ENCODE data around the gene RSAD1. TPM values are rescaled to one million over a fixed set of nuclear protein-coding genes. Genes with fewer than 3 reads are reported as not detected.

The RSAD1 gene
- total RNA-seq, 2 experiments from 2014 or later, result 44.6 to 44.7 TPM

GRCh38 chr17:50499721-50500120 is 21.1 kb downstream of the RSAD1 start:
- Mint-ChIP-seq H3K9me3 (no peaks in the 10 kb centered on the region), H3K27ac (no peak overlapping the region), H3K4me1 (ENCODE audit: low read depth) (no peaks in the 10 kb centered on the region), H3K27me3 (no peaks in the 10 kb centered on the region), H3K4me3 (no peak overlapping the region), H3K36me3 (ENCODE audit: low read depth) (no peaks in the 10 kb centered on the region)
- intact Hi-C loops (cut with DNase I, micrococcal nuclease), result no loop called here
- CTCF ChIA-PET, result no interaction called here
- no peak for TF ChIP-seq CTCF (IDR thresholded peaks at IDR 0.05)
- H3K4me1 ChIP-seq (ENCODE audit: insufficient read depth, low read length), result no peaks in the 10 kb centered on the region
- no peaks in the 10 kb centered on the region for H3K36me3 ChIP-seq (ENCODE audit: insufficient read depth, low read length)
- POLR2A ChIA-PET, result no interaction called here
- ATAC-seq (ENCODE audit: poor library complexity) (no peak), DNase-seq (no peak)
- H3K27me3 ChIP-seq (ENCODE audit: control insufficient read depth in 1 of 2, insufficient read depth in 2 of 2, low read length in 2 of 2), result peaks cover 0 to 5% of the 10 kb centered on the region in 2 experiments
- no peak overlapping the region for H3K4me3 ChIP-seq (ENCODE audit: low read length)
- no peaks in the 10 kb centered on the region for H3K9me3 ChIP-seq (ENCODE audit: control insufficient read depth in 1 of 2, insufficient read depth in 1 of 2, low read length in 2 of 2)
- no peak overlapping the region for H3K27ac ChIP-seq (ENCODE audit: low read depth in 1 of 2, low read length in 2 of 2)

- intact Hi-C loops (cut with DNase I, micrococcal nuclease), result no loop called here
- no peaks in the 10 kb centered on the region for H3K36me3 ChIP-seq (ENCODE audit: insufficient read depth, low read length)
- H3K27me3 ChIP-seq (ENCODE audit: control insufficient read depth in 1 of 2, insufficient read depth in 2 of 2, low read length in 2 of 2), result no peaks in the 10 kb centered on the region
- H3K9me3 ChIP-seq (ENCODE audit: control insufficient read depth in 1 of 2, insufficient read depth in 1 of 2, low read length in 2 of 2), result no peaks in the 10 kb centered on the region
- Mint-ChIP-seq H3K4me3 (no peak overlapping the region), H3K27ac (no peak overlapping the region), H3K9me3 (no peaks in the 10 kb centered on the region), H3K4me1 (ENCODE audit: low read depth) (no peaks in the 10 kb centered on the region), H3K27me3 (no peaks in the 10 kb centered on the region), H3K36me3 (ENCODE audit: low read depth) (no peaks in the 10 kb centered on the region)
- H3K27ac ChIP-seq (ENCODE audit: low read depth in 1 of 2, low read length in 2 of 2), result no peak overlapping the region
- DNase-seq, result peak in 6 of 14 experiments; percentile 23 to 49 (median 42)
- CTCF ChIA-PET, result interaction anchor here (0.7 to 2.0 kb wide), 4 partner anchors 10 to 23 kb away, joined by 3 to 9 read pairs (median 5); no protein-coding TSS in a partner anchor
- peak; percentile 53 for TF ChIP-seq CTCF (IDR thresholded peaks at IDR 0.05)
- H3K4me3 ChIP-seq (ENCODE audit: low read length), result no peak overlapping the region
- no peak for ATAC-seq (ENCODE audit: poor library complexity)
- POLR2A ChIA-PET, result no interaction called here
- H3K4me1 ChIP-seq (ENCODE audit: insufficient read depth, low read length), result no peaks in the 10 kb centered on the region
These were observed 22.4 kb downstream of the RSAD1 start for GRCh38 chr17:50501054-50501453.

DNA sequence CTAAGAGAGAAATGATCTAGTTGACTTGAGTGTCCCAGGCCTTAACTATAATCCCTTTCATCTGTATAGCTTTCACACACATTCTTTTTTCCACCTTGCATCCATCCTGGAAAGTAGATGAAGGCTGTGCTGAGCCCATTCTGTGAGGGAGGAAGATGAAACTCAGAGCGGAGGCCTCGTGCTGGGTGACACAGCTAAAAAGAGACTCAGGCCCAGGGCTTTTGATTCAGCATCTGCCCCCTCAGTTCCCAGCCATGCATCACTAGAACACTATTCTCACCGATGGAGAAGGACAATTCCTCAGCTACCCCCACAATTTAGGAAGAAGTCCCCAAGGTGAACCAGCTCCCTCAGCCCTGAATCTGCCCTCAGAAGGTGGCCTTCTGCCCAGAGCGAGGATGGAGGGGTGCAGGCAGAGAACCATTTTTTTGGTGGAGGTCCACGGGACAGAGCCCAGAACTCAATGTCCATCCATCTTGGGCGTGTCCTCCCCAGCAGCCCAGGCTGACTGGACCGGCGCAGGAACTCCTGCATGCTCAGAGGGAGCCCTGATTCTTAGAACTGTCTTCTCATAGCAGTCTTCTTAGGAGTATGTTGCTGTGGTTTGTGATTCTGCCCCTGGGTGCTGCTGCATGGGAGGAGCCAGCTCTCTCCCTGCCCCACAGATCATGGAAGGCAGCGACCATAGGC is 23.8 kb downstream of the RSAD1 start:
- POLR2A ChIA-PET, result no interaction called here
- no peaks in the 10 kb centered on the region for H3K9me3 Mint-ChIP-seq
- peaks cover under 1% of the 10 kb centered on the region for H3K4me1 Mint-ChIP-seq (ENCODE audit: low read depth)

More for the DNA sequence above, 23.8 kb downstream of the RSAD1 start:
- Histone ChIP-seq H3K36me3 (ENCODE audit: insufficient read depth, low read length) (no peaks in the 10 kb centered on the region), H3K4me1 (ENCODE audit: insufficient read depth, low read length) (peaks cover under 1% of the 10 kb centered on the region), H3K9me3 (ENCODE audit: control insufficient read depth in 1 of 2, insufficient read depth in 1 of 2, low read length in 2 of 2) (no peaks in the 10 kb centered on the region), H3K27ac (ENCODE audit: low read depth in 1 of 2, low read length in 2 of 2) (no peak overlapping the region), H3K4me3 (ENCODE audit: low read length) (no peak overlapping the region), H3K27me3 (ENCODE audit: control insufficient read depth in 1 of 2, insufficient read depth in 2 of 2, low read length in 2 of 2) (no peaks in the 10 kb centered on the region)
- H3K36me3 Mint-ChIP-seq (ENCODE audit: low read depth), result no peaks in the 10 kb centered on the region
- H3K4me3 Mint-ChIP-seq, result no peak overlapping the region
- ATAC-seq (ENCODE audit: poor library complexity) (no peak), DNase-seq (no peak)
- no peaks in the 10 kb centered on the region for H3K27me3 Mint-ChIP-seq
- TF ChIP-seq CTCF (IDR thresholded peaks at IDR 0.05), result no peak
- CTCF ChIA-PET, result interaction anchor here (1.5 to 2.0 kb wide), 2 partner anchors 23 to 24 kb away, joined by 4 to 6 read pairs; no protein-coding TSS in a partner anchor
- no peak overlapping the region for H3K27ac Mint-ChIP-seq
- intact Hi-C loops (cut with DNase I, micrococcal nuclease), result no loop called here
